ENCODE data around the gene SERP2.

GRCh38 chr13:44417876-44418275 lies 44.3 kb downstream of the SERP2 start:
- TF ChIP-seq TARDBP (IDR thresholded peaks at IDR 0.05) (no peak), FOXM1 (IDR thresholded peaks at IDR 0.05; ENCODE audit: borderline replicate concordance) (no peak), LEF1 (IDR thresholded peaks at IDR 0.05; ENCODE audit: borderline replicate concordance) (no peak), BHLHE40 (IDR thresholded peaks at IDR 0.05; ENCODE audit: borderline replicate concordance) (no peak), SUZ12 (IDR thresholded peaks at IDR 0.05) (no peak), FOXK2 (IDR thresholded peaks at IDR 0.05) (no peak), PKNOX1 (IDR thresholded peaks at IDR 0.05) (no peak)

All from HEK293T (cell line).